ENCODE data around the gene SLC29A3.

DNA sequence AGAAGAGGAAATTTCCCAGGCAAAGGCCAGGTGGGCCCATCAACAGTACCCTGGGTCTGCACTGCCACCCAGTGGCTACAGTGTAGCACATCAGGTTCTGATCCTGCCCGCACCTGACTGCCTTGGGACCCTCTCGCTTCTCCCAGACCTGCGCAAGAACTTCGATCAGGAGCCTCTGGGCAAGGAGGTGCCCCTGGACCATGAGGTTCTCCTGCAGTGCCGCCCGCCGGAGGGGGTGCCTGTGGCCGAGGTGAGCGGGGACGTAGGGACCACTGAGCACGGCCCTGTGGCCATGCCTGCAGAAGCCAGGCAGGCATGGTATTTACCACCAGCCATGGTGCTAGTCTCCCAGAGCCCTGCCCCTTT is 33.9 kb upstream of the SLC29A3 start:
- peak; percentile 20 to 81 (median 61) for TF ChIP-seq CTCF (IDR thresholded peaks at IDR 0.05)
- TF ChIP-seq POLR2A (IDR thresholded peaks at IDR 0.05) = no peak
